ENCODE results near the gene VSIG1.

The VSIG1 gene

DNA sequence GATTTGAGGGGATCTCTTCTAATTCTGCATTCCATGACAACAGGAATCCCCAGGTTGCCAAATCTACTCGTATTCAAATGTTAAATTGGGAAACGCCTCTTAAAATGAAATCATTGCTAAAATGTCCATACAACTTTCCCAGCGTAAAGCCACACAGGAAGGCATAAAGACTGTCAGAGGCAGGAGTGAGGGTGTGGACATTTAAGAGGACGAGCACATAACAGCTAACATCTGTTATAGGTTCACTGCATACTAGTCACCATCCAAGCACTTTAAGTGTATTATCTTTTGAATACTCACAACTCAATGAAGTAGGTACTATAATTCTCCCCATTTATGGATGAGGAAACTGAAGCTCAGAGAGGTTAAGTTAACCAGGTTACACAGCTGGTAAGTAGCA is 82.3 kb downstream of the VSIG1 start:
- H3K27ac ChIP-seq (ENCODE audit: low read depth, low read length): no peak overlapping the region
- H3F3A ChIP-seq (ENCODE audit: insufficient read depth): no peaks in the 10 kb centered on the region
- H3K79me2 ChIP-seq (ENCODE audit: insufficient read depth, low read length): no peaks in the 10 kb centered on the region
- H3K9ac ChIP-seq (ENCODE audit: low read length): no peak overlapping the region
- no peak overlapping the region for H3K4me3 ChIP-seq (ENCODE audit: insufficient read depth, low read length, poor library complexity, severe bottlenecking)
- no peak for TF ChIP-seq EZH2phosphoT487 (conservative IDR thresholded peaks at IDR 0.05; ENCODE audit: low read length)
- H3K36me3 ChIP-seq (ENCODE audit: low read length): no peaks in the 10 kb centered on the region
- no peaks in the 10 kb centered on the region for H4K20me1 ChIP-seq (ENCODE audit: low read depth, low read length)
- no peak overlapping the region for H3K4me2 ChIP-seq (ENCODE audit: low read depth, low read length, poor library complexity, severe bottlenecking)
- H3K27me3 ChIP-seq (ENCODE audit: low read length): no peaks in the 10 kb centered on the region
- H3K9me2 ChIP-seq (replicated peaks; ENCODE audit: insufficient read depth, low read length): no peaks in the 10 kb centered on the region
- no peaks in the 10 kb centered on the region for H3K9me3 ChIP-seq (ENCODE audit: insufficient read depth, low read length)
- H2AFZ ChIP-seq (ENCODE audit: low read depth, low read length, severe bottlenecking): no peak overlapping the region
